Measurements from ENCODE around the gene ISCA2. TPM values are rescaled to one million over a fixed set of nuclear protein-coding genes. Genes with fewer than 3 reads are reported as not detected.
"Not testable (repeated sequence)": the region's sequence is repeated elsewhere in the genome, so short reads cannot be mapped to it uniquely, and the experiment has no call there.

ISCA2 gene
- total RNA-seq, 1 donor: 24.6 TPM

- H3K4me3 ChIP-seq (ENCODE audit: low read depth, low read length): no peak overlapping the region
- no peak for DNase-seq (ENCODE audit: low read depth)
- TF ChIP-seq, protein P1, sequence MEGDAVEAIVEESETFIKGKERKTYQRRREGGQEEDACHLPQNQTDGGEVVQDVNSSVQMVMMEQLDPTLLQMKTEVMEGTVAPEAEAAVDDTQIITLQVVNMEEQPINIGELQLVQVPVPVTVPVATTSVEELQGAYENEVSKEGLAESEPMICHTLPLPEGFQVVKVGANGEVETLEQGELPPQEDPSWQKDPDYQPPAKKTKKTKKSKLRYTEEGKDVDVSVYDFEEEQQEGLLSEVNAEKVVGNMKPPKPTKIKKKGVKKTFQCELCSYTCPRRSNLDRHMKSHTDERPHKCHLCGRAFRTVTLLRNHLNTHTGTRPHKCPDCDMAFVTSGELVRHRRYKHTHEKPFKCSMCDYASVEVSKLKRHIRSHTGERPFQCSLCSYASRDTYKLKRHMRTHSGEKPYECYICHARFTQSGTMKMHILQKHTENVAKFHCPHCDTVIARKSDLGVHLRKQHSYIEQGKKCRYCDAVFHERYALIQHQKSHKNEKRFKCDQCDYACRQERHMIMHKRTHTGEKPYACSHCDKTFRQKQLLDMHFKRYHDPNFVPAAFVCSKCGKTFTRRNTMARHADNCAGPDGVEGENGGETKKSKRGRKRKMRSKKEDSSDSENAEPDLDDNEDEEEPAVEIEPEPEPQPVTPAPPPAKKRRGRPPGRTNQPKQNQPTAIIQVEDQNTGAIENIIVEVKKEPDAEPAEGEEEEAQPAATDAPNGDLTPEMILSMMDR (IDR thresholded peaks at IDR 0.05; ENCODE audit: insufficient read depth, low read depth, low read length): no peak
Measured at GRCh38 chr14:74531006-74531405, 37.4 kb downstream of the ISCA2 start.

DNA sequence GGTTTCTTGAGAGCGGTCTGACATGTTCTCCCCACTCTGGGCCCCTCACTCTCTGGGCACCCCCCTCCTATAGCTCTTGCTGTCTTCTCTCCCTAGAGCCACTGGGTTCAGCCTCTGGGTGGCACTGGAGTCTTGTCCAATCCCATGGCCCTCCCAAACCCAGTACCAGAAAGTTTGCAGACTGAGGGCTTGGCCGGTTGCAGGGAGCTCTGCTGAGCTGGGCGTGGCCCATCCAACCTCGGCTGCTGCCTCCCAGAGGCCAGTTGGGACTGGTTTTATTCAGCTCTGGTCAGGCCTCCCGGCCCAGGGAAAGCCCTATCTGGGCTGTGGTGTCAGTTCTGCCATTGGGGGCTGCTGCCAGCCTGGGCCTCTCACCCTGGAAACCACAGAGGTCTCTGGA, 37.9 kb downstream of the ISCA2 start:
- no peak overlapping the region for H3K4me3 ChIP-seq (ENCODE audit: low read depth, low read length)
- TF ChIP-seq, protein P1 (IDR thresholded peaks at IDR 0.05; ENCODE audit: insufficient read depth, low read depth, low read length): peak; percentile 52
- peak; percentile 69 for DNase-seq (ENCODE audit: low read depth)

DNA sequence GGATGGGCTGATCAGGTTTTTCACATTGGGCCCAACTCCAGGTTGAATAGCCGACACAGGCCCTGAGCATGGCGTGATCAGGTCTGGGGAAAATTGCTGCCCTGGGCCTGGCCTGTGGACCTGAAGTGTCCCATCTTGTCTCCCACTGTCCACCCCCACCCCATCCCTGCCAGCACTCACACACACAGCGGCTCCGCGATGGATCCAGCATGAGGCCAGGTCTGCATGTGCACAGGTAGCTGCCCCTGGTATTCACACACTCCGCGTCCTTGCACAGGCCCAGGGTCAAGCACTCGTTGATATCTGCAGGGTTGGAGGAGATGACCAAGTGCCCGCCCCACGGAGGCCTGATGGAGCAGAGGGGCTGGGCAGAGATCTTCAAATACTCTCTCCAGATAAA, 38.7 kb downstream of the ISCA2 start:
- no peak overlapping the region for H3K4me3 ChIP-seq (ENCODE audit: low read depth, low read length)
- TF ChIP-seq, protein P1 (IDR thresholded peaks at IDR 0.05; ENCODE audit: insufficient read depth, low read depth, low read length): no peak
- DNase-seq (ENCODE audit: low read depth): no peak

- TF ChIP-seq, protein P1 (IDR thresholded peaks at IDR 0.05; ENCODE audit: insufficient read depth, low read depth, low read length): no peak
- DNase-seq (ENCODE audit: low read depth): no peak
- no peak overlapping the region for H3K4me3 ChIP-seq (ENCODE audit: low read depth, low read length)
Measured at GRCh38 chr14:74533576-74533975, 40.0 kb downstream of the ISCA2 start.

DNA sequence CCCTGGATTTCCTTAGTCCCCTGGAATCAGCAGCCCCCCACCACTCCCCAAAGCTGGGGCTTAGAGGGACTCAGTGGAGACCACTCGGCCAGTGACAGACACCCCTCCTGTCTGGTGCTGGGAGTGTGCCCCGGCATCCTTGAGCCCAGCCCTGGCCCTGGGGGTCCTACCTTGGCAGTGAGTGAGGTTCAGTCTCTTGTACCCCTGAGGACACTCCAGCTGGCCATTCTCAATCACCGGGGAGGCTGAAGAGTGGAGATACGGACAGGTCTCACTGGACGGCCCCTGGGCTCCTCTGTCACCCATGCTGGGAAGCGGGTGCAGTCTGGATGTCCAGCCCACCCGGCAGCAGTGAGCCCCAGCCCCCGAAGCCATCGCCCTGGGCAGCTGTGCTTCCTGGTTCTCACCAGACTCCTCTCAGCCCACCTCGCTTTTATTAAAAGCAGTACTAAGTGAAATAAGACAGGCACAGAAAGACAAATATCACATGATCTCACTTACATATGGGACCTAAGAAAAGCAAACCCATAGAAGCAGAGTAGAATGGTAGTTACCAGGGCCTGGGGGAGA, 42.3 kb downstream of the ISCA2 start:
- TF ChIP-seq, protein P1 (IDR thresholded peaks at IDR 0.05; ENCODE audit: insufficient read depth, low read depth, low read length): no peak
- no peak for DNase-seq (ENCODE audit: low read depth)
- no peak overlapping the region for H3K4me3 ChIP-seq (ENCODE audit: low read depth, low read length)

DNA sequence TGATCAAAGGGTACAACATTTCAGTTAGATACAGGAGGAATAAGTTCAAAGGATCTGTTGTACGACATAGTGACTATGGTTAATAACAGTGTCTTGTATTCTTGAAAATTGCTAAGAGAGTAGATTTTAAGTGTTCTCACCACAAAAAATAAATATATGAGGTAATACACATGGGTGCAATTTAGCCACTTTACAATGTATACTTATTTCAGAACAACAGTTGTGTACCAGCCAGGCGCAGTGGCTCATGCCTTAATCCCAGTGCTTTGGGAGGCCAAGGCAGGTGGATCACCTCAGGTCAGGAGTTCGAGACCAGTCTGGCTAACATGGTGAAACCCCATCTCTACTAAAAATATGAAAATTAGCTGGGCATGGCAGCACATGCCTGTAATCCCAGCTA, 42.8 kb downstream of the ISCA2 start:
- not testable (repeated sequence) for DNase-seq (ENCODE audit: low read depth); H3K4me3 ChIP-seq (ENCODE audit: low read depth, low read length)

DNA sequence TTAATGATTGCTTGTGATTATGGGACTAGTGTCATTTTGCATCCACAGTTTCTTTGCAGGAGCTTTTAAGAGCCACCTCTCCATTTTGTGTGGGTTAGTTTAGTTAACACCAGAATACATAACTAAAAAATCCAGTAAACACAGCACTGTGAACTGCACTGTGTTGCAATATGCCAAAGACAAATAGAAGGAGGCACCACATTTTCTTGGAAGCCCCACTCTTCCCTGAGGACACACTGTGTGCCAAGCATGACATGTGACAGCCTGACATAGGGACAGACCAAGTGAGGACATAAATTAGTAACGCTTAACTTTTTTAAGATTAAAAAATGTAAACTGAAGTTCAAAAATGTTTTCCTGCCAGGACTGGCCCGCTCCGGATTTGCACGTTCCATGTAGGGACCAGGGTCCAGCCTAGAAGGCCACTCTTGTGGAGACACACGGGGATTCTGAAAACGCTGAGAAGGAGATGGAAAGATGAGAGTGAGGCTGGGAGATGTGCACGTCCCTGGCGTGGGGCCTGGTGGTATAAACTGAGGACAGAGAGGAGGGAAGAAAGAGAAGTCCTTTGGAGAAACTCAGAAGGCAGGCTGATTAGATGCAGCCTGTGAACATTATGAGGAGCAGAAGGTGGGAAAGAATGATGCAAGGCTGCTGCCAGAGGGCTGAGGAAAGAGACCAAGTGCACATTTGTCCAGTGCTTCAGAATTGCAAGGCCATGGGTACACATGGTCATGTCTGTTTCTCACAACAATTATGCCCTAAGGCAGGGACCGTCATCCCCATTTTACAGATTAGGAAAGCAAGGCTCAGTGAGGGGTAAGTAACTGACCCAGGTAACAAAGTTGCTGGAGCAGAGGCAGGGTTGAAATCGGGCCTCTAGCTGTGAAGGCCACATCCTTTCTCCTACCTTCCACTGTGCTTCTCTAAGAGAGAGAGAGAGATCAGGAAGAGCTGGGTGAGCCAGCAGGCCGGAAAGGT, 45.1 kb downstream of the ISCA2 start:
- no peak overlapping the region for H3K4me3 ChIP-seq (ENCODE audit: low read depth, low read length)
- TF ChIP-seq, protein P1 (IDR thresholded peaks at IDR 0.05; ENCODE audit: insufficient read depth, low read depth, low read length): no peak
- DNase-seq (ENCODE audit: low read depth): no peak

Measured in fibroblast of villous mesenchyme (primary cell).